ENCODE data around the gene PSMD13. TPM values are rescaled to one million over a fixed set of nuclear protein-coding genes. Genes with fewer than 3 reads are reported as not detected.

The PSMD13 gene
- total RNA-seq, 1 experiment from 2014 or later, result 141 TPM

- no peak overlapping the region; a peak in 1 of 7 replicates for H3K27ac Mint-ChIP-seq
Observed at GRCh38 chr11:211741-212140, 25.0 kb upstream of the PSMD13 start.

More at GRCh38 chr11:211741-212140, 25.0 kb upstream of the PSMD13 start:
- Histone ChIP-seq H4K91ac (ENCODE audit: insufficient read length, low read depth, low read length) (no peak overlapping the region), H3T11ph (ENCODE audit: low read length) (no peak overlapping the region), H2BK5ac (ENCODE audit: insufficient read length, low read length) (no peak overlapping the region), H2BK15ac (ENCODE audit: low read depth, low read length) (no peak overlapping the region), H2BK12ac (ENCODE audit: insufficient read length, low read depth, low read length) (no peak overlapping the region), H3K27ac (ENCODE audit: insufficient read length, low read depth, low read length) (no peak overlapping the region), H2AK5ac (ENCODE audit: insufficient read length, low read length) (no peak overlapping the region), H4K8ac (replicated peaks; ENCODE audit: insufficient read length, low read depth, low read length) (no peak overlapping the region), H3K14ac (ENCODE audit: insufficient read depth, low read length) (no peak overlapping the region), H3K4me1 (ENCODE audit: insufficient read depth, low read length) (no peaks in the 10 kb centered on the region), H3K23me2 (ENCODE audit: insufficient read length, low read depth, low read length, poor library complexity, severe bottlenecking) (peaks cover 17% of the 10 kb centered on the region), H3K79me2 (ENCODE audit: insufficient read depth, low read length) (no peaks in the 10 kb centered on the region; the same call in 1 of the 2 replicates), H2AFZ (ENCODE audit: low read length) (no peak overlapping the region), H4K5ac (ENCODE audit: insufficient read length, low read depth, low read length) (no peak overlapping the region), H3K23ac (ENCODE audit: insufficient read length, low read depth, low read length) (no peak overlapping the region), H4K20me1 (ENCODE audit: control insufficient read depth, insufficient read depth, insufficient read length) (no peaks in the 10 kb centered on the region), H3K27me3 (ENCODE audit: insufficient read depth, low read length) (no peaks in the 10 kb centered on the region), H2BK20ac (ENCODE audit: low read depth, low read length, poor library complexity, severe bottlenecking) (no peak overlapping the region), H3K79me1 (ENCODE audit: insufficient read depth, low read depth, low read length, poor library complexity, severe bottlenecking) (no peaks in the 10 kb centered on the region), H3K4ac (ENCODE audit: low read depth, low read length) (no peak overlapping the region), H3K4me2 (ENCODE audit: insufficient read depth, insufficient read length, low read length) (no peak overlapping the region), H2BK120ac (ENCODE audit: low read depth, low read length, poor library complexity, severe bottlenecking) (no peak overlapping the region), H3K9me3 (ENCODE audit: control insufficient read depth, low read depth, low read length) (no peaks in the 10 kb centered on the region), H3K18ac (ENCODE audit: insufficient read length, low read depth, low read length) (no peak overlapping the region), H3K56ac (ENCODE audit: insufficient read length, low read depth, low read length) (no peak overlapping the region), H3K9ac (ENCODE audit: extremely low read depth, insufficient read length, low read length) (no peak overlapping the region)
- peaks cover 0 to 9% of the 10 kb centered on the region in 2 experiments; a peak in 3 of 4 replicates for H3K4me1 Mint-ChIP-seq
- H3K4me3 Mint-ChIP-seq, result no peak overlapping the region; a peak in 1 of 5 replicates
- WGBS (ENCODE audit: extremely low coverage, insufficient read length, low lambda C conversion rate), result no CpG with 5 or more reads among the region's 9 CpGs
- H3K27me3 Mint-ChIP-seq (ENCODE audit: low read depth), result no peaks in the 10 kb centered on the region
- peaks cover 28 to 69% (median 62%) of the 10 kb centered on the region in 3 experiments for H3K36me3 Mint-ChIP-seq (ENCODE audit: insufficient read depth in 1 of 3, low read depth in 3 of 3)
- no peak for TF ChIP-seq CTCF (conservative IDR thresholded peaks at IDR 0.05)
- DNase-seq, result no peak
- H3K9me3 Mint-ChIP-seq, result no peaks in the 10 kb centered on the region

Data from H9 (cell line).